Endometrial microvascular endothelial cells (primary cell): ENCODE measurements around the gene COL4A1. TPM values are rescaled to one million over a fixed set of nuclear protein-coding genes. Genes with fewer than 3 reads are reported as not detected.

Source experiments
- in situ Hi-C: cut with HindIII; loops from 2 replicates; pipeline ENCODE4 v1.10.0; 2017; ENCODE audit warnings: low sequenced_read_pairs, low pct_unique_long_range_greater_than_20kb; ENCODE audit errors: inconsistent ontology term
- total RNA-seq: library from RNA; depleted of rRNA; stranded (reverse); fragments of >200 nt; gene quantifications from one replicate; pipeline ENCODE4 v1.2.3, GENCODE V29; 2015; ENCODE audit errors: inconsistent ontology term

COL4A1 gene
- total RNA-seq, 1 donor from 2014 or later: 568 TPM

DNA sequence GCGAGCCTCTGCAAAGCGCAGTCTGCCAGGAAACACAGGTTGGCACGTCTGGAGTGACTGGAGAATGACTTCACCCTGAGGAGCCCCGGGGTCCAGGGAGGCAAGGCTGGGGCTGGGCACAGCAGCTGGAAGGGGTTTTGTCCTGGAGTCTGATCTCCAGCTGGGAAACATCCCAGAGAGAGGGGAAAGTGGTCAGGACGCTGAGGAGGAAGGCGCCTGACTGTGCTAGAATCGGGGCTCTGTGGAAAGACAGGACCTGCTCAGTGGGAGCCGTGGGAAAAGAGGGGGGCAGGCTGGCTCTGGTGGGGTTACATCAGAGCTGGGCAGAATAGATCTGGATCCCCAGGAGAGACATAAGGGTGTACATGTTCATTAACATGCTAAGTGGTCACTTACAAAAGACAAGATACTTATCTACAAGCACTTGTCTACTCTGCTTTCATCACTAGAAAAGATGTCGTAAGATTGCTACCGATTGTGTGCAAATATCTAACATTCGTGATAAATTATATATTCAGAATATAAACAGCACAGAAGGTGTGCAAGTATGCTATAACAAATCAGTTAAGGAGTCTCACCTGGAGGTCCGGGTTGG, 106.6 kb downstream of the COL4A1 start:
- in situ Hi-C loops: no loop called here

DNA sequence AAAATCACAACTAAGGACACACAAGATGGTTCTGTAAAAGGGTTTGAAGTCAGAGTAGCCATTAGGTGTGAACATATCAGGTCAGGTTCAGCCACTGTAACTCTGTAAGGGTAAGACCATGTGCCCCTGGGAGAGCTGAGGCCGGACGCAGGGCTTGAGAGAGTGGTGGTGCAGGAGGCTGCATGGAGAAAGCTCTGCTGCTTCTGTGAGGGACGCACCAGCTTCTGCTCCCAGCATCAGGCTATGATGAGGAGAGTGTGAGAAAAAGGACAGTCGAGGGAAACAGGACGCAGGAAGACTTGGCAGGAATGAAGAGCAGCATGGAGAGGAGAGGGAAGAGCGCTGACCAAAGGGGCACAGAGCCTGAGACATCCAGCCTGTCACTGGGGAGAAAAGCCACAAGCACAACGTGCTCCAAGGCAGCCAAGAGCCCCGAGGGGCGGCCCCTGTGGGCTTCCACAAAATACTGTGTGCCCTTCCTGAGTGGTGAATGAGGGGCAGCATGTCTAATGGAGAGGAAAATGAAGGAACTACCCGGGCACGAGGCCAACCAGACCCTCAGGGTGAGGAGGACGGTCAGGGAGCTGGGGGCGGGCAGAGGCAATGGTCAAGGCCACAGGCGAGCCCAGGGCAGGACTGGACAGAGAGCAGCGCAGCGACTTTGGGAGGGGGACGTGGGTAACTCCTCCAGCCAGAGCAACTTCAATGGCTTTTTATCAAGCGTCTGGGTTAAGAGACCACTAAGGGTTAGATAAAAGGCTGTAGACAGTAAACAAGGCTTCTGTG, 107.7 kb downstream of the COL4A1 start:
- in situ Hi-C loops: no loop called here

- in situ Hi-C loops: no loop called here
Observed at GRCh38 chr13:110197471-110197870, 109.5 kb downstream of the COL4A1 start.

- in situ Hi-C loops: no loop called here
Observed at GRCh38 chr13:110197026-110197425, 109.9 kb downstream of the COL4A1 start.

- in situ Hi-C loops: no loop called here
Observed at GRCh38 chr13:110195547-110196485, 111.1 kb downstream of the COL4A1 start.

GRCh38 chr13:110194451-110194850, 112.5 kb downstream of the COL4A1 start:
- in situ Hi-C loops: no loop called here

DNA sequence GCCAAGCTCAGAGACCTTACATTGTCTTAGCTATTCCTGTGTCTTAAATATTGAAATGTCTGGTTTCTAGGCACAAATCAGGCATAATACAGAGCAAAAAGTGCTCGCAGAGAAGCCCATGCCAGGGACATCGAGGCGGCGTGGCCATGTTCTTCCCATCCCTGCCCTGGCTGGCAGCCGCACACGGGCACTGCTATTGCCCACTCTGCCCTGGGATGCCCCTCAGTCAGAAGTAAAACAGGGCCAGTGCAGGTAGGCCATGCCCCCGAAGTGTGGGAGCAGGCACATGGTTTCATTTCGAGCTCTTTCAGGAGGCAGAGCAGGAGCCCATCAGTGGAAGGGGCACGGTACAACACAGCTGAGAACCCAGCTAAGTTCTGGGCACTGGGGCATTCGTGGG, 113.5 kb downstream of the COL4A1 start:
- in situ Hi-C loops: no loop called here

DNA sequence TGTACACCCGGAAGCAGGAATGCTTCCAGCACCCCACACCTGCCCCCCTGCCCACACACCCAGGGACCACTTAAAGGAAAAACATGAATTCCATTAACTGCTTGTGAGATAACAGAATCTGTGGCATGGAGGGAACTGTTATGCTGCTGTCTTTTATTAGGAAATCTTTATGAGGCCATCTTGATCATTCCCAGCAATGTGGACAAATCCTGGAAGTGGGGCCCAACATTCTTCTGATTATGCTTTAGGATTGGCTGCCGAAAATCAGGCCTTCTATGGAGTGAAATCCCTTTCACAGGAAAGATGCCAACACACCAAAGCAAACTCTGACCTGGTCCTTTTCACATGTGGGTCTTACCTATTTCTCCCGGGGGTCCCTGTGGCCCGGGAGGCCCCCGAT, 114.5 kb downstream of the COL4A1 start:
- in situ Hi-C loops: no loop called here

GRCh38 chr13:110187641-110188161, 119.3 kb downstream of the COL4A1 start:
- in situ Hi-C loops: no loop called here

DNA sequence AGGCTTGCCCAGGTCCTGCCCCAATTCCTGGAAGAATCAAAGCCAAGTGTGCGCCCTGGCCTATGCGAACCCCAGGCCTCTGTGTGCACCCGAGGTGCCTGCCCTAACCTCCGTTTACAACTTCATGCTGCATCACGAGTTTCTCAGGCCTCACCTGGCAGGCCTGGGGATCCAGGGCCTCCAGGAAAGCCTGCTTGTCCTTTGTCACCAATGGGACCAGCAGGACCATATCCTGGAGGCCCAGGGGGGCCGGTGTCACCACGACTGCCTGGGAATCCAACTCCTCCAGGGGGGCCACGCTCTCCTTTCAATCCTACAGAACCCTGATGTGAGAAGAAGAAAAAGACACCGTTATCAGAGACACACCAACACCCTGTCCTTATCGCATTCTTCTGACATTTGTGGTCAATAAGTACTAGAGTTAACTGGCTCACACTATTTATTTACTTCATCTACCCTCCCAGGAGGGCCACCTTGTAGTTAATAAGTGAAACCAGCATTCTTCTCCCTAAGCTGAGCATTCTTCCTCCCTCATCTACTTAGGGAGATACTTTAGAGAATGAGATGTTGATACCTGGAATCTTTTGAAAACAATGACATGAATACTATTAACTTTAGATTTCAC, 120.6 kb downstream of the COL4A1 start:
- in situ Hi-C loops: no loop called here

DNA sequence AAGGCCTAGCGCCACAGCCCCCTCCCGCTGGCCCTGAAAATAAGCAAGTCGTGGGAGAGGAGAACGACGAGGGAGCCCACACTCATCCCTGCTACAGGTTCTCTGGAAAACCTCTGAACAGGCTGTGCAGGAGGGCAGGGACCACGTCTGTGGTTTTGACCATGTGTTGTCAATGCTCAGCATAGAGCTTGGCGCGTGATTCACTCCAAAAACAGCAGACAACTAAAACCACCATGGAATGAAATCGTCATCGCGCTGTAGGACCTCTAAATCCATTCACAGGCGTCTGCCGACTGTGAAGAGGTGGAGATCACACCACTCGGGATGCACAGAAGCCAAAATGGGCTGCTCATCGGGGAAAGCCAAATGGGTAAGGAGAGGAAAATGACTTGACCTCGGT, 121.3 kb downstream of the COL4A1 start:
- in situ Hi-C loops: no loop called here

DNA sequence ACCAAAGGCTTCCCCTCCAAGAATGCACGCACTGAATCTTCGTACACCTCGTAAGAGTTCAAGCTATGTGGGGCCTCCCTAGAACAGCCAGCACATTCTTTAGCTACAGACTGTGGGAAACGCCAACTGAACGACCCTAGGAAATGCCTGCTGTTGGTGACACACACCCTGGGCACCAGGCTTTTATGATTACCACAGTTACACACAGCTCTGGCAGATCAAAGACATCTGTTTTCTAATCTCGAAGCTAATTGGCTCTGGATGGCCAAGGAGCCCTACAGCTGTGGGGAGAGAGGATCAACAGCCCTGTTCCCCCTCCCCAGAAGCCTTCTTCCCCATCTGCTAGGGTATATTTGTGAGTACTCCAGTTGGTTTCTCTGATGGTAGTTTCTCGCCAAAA, 123.0 kb downstream of the COL4A1 start:
- in situ Hi-C loops: no loop called here

- in situ Hi-C loops: no loop called here
Observed at GRCh38 chr13:110182461-110182860, 124.5 kb downstream of the COL4A1 start.

DNA sequence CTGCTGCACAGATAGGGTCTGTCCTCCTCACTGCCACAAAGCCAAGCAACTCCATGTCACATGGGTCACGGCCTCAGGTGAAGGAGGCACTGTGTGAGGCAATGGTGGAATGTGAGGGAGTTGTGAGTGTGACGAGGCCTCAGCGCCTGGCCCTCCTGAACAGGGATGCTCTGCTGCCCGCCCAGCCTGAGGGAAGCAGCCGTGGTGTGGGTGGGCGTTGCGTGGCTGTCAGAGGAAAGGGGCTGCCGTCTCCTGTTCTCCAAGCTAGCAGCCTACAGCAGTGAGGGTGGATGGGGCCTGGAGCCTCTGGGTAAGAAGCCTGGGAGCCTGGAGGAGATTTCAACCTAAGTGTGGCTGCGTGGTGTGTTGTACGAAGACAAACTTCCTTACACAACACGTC, 125.0 kb downstream of the COL4A1 start:
- in situ Hi-C loops: no loop called here

GRCh38 chr13:110179857-110180147, 127.2 kb downstream of the COL4A1 start:
- in situ Hi-C loops: no loop called here

DNA sequence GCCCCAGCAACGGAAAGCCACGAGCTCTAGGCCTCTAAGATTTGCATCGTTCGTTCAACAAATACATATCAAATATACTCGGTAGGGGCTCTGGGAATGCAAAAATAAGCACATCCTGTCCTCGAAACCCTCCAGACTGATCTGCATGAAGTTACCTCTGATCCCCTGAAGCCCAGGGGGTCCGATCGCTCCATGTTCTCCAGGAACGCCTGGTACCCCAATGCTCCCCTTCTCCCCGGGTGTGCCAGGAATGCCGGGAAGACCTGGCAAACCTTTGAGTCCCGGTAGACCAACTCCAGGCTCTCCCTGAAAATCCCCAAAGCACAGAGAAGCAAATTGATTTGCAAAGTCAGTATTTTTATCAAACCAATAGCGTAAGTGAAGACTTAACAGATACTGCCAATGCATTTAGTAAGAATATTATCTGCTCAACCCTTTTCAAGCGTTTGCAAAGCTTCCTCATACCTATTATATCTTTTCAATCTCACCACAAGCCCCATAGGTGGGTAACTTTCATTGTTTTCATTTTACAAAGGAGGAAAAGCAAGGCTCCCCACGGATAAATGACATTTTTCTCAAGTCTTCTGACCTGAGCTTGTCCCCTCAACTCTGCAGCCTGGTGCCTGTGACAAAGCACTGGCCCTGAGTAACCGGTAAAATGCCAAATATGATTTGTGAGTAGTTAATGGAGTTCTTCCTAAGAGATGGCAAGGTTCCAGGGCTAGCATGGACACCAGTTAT, 127.7 kb downstream of the COL4A1 start:
- in situ Hi-C loops: no loop called here

GRCh38 chr13:110177790-110178189, 129.2 kb downstream of the COL4A1 start:
- in situ Hi-C loops: no loop called here

DNA sequence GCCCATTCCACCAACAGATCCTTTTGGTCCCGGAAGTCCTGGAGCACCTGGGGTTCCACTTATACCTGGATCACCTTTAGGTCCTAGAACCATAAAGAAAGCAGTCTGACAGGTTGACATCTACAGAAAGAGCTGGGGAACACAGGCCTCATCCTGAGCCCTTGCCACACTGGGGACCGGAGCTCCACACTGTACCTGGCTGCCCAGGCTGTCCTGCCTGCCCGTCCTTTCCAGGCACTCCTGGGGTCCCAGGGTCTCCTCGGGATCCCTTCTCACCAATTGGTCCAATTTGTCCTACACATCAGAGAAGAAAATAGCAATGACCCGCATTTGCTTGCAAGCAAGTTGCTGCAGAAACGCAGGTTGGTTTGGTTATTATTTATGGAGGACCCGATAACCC, 130.5 kb downstream of the COL4A1 start:
- in situ Hi-C loops: no loop called here
